HG02623 (cell line): ENCODE results near the gene PCNT.

Source experiments
- ATAC-seq: cut with Tn5 transposase; IDR thresholded peaks from one replicate; pipeline ENCODE4 v1.9.1; 2021; ENCODE audit warnings: moderate library complexity; ENCODE audit not compliant: unreplicated experiment

The PCNT gene

DNA sequence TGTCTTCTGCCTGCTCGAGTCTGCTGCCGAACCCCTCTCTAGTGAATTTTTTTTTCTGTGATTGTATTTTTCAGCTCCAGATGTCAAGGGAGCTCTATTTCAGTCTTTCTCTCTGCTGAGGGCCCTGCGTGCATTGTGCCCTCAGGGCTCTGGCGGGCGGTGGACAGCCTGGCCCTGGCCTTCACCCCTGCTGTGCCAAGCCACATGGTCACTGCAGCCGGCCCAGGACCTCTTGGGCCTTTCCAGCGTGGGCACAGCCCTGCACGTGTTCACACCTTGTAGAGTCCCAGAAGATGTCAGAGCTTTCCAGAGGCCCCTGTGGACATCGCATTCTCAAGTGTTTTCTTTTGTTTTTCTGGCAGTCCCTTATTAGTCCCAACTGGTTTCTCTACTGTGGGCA is 55.7 kb downstream of the PCNT start:
- ATAC-seq = no peak

DNA sequence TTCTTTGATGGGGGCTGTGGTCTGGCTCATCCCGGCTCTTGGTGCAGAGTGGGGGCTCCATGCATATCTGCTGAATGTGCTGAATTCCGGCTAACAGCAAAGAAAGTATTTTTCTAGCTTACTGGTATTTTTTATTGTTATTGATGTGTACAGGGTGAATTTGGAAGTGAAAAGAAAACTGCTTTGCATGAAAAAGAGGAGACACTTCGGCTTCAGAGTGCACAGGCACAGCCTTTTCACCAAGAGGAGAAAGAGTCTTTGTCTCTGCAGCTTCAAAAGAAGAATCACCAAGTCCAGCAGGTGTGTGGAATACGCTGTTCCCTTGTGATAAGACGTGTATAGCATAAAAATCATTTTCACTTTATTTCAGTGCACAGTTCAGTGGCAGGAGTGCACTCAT is 57.6 kb downstream of the PCNT start:
- no peak for ATAC-seq

DNA sequence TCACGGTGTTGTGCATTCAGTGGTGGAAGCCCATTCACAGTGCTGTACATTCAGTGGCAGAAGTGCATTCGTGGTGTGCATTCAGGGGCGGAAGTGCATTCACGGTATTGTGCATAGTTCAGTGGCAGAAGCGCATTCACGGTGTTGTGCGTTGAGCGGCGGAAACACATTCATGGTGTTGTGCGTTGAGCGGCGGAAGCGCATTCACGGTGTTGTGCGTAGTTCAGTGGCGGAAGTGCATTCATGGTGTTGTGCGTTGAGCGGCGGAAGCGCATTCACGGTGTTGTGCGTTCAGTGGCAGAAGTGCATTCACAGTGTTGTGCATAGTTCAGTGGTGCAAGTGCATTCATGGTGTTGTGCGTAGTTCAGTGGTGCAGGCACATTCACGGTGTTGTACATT is 60.6 kb downstream of the PCNT start:
- no peak for ATAC-seq

DNA sequence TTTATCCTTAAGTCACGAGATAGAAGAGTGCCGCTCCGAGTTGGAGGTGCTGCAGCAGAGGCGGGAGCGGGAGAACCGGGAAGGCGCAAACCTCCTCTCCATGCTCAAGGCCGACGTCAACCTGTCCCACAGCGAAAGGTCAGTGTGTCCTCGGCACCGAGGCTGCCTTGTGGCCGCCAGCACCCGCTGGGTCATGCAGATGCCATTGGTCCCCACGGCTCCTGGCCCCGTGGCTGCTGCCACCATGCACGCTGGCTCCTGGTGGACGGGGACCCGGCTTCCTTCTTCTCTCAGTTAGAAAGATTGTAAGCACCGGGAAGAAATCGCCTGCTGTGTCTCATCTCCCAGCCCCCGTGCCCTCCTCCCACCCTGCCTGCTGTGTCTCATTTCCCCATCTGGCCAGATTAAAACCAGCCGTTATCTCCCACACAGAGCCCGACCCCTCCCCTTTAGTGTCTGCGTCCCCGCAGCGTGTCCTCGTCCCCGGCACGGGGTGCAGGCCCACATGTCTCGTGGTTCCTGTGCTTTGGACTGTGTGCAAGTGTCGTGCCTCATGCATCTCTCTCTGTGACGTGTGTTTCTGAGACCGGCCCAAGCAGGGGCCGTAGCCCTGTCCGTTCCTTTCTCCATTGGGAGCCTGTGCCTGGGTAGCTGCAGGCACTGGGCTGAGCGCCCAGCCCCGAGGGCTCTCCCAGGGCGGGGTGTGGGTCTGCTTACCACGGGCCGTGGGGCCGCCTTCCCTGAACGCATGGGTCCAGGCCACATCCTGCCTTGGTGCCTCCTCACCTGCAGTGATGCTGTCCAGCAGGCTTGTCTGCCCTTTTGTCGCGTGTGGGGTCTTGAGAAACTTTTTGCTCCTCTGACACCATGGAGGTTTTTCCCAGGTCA is 62.1 kb downstream of the PCNT start:
- ATAC-seq = no peak

DNA sequence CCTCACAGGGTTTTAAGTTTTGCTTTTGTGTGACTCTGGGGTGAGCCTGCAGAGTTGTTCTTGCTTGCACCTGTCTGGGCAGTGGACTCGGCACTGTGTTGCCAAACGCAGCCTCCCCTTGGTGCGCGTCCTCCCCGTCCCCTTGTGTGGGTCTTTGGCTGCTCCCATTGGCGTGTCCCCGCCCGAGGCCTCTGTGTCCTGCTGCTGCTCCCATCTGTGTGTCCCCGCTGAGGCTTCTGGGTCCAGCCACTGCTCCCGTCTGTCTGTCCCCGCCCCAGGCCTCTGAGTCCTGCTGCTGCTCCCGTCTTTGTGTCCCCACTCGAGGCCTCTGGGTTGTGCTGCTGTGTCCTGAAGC is 62.8 kb downstream of the PCNT start:
- no peak for ATAC-seq

DNA sequence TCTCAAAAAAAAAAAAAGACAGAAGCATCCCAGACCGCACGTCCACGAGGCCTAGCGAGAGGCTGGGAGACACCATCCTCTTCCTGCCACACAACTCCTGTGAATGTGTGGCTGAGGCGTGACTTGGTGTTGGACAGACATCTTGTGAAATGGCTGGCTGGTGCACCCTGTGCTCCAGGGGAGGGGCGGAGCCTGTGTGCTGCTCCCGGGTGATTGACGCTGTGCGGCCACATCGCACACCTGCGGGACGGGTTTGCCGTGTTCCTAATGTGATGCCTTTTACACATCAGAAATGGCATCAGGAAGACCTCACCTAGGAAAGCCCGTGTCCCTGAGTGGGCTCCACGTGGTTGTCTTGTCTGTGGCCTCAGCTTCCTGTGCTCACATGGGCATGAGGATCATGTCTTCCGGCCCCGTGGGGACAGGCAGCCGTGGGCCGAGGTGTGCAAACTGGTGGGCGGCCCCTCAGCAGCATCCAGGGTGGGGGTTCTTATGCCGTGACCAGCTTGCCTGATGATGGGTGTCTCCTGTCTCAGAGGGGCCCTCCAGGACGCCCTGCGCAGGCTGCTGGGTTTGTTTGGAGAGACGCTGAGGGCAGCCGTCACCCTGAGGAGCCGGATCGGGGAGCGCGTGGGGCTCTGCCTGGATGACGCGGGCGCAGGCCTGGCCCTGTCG is 64.4 kb downstream of the PCNT start:
- no peak for ATAC-seq

DNA sequence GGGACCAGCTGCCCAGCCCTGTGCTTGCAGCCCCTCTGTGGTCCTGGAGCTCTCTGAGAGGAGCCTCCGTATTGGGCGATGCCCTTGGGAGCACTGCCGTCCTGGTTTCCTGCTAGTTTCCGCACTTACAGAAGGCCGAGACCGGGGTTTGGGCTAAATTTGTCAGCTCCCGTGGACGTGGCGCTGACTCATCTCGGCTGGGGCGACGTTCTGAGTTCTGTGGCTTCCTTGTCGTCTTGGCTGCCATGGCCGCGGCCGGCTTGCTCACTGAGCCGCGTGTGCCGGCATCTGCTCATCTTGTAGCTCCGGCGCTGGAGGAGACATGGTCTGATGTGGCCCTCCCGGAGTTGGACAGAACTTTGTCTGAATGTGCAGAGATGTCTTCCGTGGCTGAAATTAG is 64.9 kb downstream of the PCNT start:
- ATAC-seq = no peak

DNA sequence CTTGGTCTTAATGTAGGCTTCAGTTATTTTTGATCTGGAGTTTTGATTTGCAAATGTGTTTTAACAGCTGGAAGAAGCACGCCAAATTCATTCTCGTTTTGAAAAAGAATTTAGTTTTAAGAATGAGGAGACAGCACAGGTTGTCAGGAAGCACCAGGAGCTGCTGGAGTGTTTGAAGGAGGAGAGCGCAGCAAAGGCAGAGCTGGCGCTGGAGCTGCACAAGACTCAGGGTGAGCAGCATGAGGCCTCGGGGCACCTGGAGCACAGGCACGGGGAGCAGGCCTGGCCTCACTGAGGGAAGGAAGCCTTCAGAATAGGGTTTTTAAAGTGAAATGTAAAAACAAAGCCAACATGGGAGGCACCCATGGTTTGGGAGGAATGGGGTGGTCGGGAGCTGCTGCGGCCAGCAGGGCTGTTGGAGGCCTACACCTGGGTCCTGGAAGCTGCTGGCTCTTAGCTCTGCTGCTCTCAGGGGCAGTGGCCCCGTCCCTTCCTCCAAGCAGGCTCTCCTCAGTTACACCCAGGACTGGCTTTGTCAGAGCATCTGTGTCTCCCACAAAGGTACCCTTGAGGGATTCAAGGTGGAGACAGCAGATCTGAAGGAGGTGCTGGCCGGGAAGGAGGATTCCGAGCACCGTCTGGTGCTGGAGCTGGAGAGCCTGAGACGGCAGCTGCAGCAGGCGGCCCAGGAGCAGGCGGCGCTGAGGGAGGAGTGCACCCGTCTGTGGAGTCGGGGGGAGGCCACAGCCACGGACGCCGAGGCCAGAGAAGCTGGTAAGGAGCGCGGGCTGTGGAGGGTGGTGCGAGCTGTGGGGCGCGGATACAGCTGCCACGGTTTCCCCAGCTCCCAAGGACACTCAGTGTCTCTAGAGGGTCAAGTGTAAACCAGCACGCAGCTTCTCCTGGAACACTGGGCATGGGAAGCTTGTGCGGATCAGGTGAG is 66.9 kb downstream of the PCNT start:
- no peak for ATAC-seq

DNA sequence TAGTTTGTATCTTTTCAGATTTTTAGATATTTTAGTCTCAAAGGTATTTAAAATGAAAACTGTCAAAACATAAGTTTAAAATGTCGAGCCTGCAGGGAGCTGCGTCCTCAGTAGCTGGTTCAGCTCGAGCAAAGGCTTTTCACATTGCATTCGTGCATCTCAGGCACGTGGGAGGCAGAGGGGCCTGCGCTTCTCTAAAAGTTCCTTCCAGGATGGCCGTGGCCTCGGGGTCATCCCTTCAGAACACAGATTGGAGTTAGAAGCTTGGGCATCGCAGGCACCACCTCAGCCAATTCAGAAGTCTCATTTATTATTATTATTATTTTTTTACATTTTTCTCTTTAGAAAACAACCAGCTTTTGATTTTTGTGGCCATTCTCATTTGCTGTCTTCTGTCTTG is 67.8 kb downstream of the PCNT start:
- no peak for ATAC-seq

DNA sequence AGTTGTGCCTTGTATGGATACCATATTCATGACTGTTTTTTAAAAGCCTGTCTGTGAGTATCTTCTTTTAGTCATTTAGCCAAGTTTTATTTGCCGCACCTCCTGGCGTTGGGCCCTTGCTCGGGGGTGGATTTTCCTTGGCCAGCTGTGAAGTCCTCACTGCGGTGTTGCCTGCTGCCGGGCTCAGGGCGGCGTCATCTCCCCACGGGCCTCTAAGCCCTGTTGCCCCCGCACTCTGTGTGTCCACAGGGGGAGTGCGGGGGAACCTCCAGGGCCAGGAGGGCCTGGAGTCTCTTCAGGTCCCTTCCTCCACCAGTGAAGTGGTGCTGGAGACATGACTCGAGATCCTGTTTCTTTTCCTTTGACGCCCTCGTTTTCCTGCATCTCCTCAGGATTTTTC is 69.0 kb downstream of the PCNT start:
- ATAC-seq = no peak

DNA sequence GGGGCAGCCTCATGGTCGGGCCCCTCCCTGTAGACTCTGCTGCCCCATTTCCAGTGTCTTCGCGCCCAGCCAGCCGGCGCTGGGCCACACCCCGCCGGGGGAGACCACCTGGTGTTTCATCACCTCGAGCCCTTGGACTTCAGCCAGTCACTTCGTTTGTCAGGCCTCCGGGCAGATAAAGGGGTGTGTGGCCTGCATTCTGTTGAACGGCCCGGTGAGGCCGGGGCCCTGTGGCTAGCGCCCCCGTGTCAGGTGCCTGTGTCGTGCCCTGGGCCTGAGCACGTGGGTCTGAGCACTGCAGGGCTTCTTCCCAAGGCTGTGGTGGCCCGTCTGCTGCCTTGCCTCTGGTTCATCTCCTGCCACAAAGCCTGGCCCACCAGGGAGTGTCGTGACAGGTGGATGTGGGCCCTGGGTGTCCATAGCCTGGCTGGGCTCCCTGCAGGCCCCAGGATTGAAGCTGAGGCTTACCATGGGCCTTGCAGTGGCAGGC is 69.5 kb downstream of the PCNT start:
- no peak for ATAC-seq

DNA sequence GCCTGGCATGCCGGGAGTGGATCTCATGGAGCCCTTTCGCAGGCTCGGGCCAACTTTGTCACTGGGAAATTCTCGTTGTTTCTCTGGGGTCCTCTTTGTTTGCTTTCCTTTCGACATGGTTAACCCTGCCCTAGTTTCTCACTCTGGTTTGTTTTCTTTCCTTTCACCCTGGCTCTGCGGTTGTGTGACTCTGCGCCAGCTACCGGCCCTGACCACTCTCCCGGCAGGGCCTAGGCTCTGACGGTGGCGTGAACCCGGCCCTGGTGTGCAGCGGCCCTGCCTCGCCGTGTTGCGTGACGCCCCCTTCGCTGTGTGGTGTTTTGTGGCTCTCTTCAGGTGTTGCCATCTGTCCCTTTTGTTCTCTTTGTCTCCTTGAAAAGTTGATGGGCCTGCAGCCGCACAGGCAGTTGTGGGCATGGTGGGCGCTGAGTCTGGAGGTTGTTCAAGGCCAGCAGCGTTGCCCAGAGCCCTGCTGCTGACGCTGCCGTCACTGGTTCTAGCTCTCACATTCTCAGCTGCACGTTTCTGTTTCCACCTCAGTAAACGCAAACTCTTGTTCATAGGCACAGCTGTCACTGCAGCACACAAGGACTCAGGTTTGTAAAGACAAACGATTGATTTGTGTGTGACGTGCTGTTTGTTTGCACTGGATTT is 70.1 kb downstream of the PCNT start:
- no peak for ATAC-seq

DNA sequence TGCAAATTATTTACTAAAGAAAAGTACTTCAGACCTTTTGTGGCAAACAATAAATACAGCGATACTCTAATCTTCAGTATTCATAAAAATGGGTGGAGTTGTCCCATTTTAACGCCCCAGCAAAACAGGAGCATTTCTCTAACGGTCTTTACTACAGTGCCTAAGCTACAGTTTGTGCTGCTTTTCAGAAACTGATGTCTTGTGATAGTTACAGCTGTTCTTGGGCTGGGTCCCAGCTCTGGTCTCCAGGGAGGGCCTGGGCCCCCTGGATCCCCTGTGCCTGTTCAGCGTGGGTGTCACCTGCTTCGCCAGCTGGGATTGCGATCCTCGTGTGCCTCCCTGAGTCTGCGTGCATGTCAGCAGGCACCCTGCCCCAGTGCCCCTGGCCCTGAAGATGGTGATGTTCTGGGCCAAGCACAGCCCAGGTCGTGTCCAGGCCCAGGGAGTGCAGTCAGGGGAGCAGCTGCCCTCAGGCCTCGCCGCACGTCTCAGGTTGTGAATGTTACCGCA is 70.7 kb downstream of the PCNT start:
- ATAC-seq = no peak

DNA sequence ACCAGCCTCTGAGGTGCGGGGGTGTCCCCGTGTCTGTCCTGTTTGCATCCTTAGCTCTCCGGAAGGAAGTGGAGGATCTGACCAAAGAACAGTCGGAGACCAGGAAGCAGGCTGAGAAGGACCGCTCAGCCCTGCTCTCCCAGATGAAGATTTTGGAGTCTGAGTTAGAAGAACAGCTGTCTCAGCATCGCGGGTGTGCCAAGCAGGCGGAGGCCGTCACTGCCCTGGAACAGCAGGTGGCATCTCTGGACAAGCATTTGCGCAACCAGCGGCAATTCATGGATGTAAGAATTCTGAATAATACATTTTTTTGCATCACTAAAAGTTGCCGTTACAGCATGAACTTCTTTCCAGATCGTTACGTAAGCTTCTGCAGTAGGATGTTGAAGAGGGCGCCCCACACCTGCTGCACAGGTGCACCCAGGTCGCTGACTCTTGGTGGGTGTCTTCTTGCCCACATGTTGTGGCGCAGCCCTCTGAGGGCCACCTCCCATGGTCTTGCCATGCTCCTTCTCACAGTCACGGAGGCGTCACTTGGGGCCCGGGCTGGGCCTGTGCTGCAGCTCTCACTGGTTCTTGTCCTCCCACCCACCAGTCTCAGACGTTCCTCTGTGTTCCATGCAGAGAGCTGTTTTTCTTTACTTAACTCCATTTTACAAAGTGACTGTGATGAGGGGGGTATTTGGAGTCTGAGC is 73.4 kb downstream of the PCNT start:
- no peak for ATAC-seq

DNA sequence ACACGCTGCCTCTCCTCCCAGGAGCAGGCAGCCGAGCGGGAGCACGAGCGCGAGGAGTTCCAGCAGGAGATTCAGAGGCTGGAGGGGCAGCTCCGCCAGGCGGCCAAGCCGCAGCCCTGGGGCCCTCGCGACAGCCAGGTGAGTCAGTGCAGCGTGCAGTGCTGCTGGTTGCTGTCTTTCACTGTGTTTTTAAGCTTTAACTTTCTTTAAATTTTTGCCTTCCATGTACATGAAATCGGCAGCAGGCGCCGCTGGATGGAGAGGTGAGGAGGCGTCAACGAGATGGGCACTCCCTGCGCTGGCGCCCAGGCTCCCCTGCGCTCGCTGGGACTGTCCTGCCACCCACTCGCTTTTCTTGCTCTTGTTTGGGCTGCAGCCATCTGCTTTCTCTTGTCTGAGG is 74.0 kb downstream of the PCNT start:
- ATAC-seq = no peak

DNA sequence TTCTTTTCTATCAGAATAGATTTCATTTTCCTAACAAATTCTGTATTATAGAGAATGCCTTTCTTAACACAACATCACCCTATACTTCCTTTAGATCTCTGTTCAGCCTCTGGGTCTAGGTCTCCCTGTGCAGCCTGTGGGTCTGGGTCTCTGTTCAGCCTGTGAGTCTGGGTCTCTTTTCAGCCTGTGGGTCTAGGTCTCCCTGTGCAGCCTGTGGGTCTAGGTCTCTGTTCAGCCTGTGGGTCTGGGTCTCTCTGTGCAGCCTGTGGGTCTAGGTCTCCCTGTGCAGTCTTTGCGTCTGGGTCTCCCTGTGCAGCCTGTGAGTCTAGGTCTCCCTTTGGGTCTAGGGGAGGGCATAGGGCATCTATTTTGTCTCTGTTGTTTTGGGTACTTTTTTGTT is 75.2 kb downstream of the PCNT start:
- no peak for ATAC-seq

DNA sequence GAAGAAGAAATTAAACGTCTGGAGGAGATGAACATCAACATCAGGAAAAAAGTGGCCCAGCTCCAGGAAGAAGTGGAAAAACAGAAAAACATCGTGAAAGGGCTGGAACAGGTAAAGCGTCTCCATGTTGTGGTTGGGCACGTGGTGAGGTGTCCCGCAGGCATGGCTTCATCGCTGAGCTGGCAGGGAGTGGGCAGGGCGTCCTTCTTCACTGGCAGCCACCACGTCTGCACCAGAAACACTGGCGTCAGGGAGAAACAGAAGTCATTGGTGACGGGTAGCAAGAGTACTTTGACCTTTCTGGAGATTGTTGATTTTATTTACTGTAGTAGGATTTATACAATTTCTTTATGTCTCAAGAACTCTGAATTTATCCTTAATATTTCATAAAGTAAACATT is 75.7 kb downstream of the PCNT start:
- no peak for ATAC-seq

DNA sequence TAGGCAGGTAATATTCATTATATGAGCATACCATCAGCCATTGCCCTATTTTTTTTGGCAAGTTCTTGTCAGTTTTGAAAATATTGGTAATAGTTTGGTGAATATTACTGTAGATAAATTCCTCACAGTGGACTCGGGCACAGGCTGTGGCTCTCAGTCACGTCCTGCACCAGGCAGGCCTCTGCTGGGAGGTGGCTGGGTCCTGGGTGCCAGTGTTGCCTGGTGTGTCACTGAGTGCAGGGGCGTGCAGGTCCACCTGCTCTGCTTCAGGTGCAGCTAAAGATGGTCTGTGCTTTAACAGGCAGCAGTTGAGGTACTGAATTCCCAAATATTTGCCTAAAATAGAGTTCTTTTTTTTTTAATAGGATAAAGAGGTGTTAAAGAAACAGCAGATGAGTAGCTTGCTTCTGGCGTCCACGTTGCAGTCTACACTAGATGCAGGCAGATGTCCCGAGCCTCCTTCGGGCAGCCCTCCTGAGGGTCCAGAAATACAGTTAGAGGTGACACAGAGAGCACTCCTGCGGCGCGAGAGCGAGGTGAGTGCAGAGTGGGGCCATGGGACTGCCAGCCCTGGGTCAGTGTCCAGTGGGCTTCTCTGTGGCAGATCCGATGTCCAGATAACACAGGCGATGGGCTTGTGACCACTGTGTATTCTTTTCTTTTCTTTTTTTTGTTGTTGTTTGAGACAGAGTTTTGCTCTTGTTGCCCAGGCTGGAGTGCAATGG is 77.4 kb downstream of the PCNT start:
- ATAC-seq = no peak

DNA sequence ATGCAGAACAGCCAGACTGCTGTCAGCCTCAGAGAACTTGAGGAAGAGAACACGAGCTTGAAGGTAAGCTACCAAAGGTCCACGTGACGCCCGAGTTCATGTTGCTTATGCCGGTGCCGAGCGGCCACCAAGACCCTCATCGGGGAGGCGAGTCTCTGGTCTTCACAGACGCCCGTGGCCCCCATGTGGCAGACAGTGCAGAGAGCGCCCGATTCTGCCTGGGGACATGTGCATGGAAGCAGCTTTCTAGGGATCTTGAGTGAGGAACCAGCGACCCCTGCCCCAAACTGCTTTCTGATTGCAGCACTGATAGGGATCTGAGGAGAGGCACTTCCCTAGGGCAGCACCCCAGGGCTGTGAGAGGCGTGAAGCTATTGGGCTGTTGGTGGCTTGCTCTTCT is 78.5 kb downstream of the PCNT start:
- no peak for ATAC-seq
